Dermis blood vessel endothelial cell (primary cell): ENCODE measurements around the gene RXFP1. TPM values are rescaled to one million over a fixed set of nuclear protein-coding genes. Genes with fewer than 3 reads are reported as not detected.
"Not testable (repeated sequence)": the region's sequence is repeated elsewhere in the genome, so short reads cannot be mapped to it uniquely, and the experiment has no call there.

Experiments used
- DNase-seq: peaks from one replicate; pipeline ENCODE4 v3.0.0; 2010
- total RNA-seq: library from RNA; depleted of rRNA; stranded (reverse); fragments of >200 nt; gene quantifications from 2 replicates; pipeline ENCODE4 v1.2.3, GENCODE V29; 2014

RXFP1 gene
- total RNA-seq, 1 donor from 2014 or later, result not detected

DNA sequence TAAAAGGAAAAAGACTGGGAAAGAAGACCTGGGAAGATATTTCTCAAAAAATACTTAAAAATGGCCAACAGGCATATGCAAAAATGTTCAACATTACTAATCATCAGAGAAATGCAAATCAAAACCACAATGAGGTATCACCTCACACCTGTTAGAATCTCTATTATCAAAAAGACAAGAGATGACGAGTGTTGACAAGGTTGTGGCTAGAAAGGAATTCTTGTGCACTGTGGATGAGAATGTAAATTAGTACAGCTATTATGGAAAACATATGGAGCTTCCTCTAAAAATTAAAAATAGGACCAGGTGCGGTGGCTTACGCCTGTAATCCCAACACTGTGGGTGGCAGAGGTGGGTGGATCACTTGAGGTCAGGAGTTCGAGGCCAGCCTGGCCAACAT, 100.0 kb downstream of the RXFP1 start:
- DNase-seq, result no peak

DNA sequence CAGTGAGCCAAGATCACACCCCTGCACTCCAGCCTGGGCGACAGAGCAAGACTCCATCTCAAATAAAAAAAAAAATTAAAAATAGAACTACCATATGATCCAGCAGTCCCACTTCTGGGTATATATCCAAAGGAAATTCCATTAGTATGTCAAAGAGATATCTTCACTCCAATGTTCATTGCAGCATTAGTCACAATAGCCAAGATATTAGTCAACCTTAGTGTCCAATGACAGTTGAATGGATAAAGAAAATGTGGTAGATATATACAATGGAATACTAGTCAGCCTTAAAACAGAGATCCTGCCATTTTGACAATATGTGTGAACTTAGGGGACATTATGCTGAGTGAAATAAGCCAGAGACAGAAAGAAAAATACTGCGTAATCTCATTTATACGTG, 100.6 kb downstream of the RXFP1 start:
- no peak for DNase-seq

DNA sequence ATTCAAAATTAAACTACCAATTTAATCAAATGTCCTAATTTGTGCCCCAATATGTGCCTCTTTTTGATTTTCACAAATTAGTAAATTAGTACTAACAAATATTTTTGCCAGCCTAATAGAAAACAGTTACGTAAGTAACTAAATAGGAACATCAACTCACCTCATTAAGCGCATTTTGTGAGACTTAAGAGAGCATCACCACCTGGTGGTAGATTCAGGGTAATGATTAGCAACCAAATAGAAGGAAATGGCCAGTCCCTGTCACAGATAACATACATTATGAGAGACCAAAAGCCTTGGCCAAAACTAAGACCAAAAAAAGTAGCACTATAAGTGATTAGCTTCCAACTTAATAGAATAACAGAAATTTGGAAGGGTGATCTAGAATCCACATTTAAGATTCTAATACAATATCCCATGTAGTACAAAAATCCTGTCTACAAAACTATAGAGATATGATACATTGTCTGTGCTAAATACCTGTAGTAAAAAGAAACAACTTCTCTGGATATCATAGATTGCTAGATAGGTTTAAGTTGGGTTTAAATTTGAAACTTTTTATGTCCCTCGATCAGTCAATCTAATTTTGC, 103.3 kb downstream of the RXFP1 start:
- DNase-seq, result peak; percentile 83

DNA sequence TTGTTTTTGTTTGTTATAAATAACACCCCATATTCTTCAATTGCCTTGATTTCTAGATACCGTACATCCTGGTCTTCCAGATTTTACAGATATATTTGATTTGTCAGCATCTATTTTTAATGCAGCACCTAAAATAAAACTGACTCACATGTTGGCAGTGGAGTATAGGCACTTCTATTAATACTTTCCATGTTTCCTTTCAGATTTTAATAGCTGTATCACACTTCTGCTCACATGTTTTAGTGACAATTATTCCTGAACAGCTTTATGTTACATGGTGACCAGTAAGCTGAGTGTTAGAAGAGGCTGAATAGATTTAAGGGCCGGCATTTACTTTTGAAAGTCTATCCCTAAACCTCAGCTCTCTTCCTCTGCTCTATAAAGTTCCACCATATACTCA, 103.9 kb downstream of the RXFP1 start:
- no peak for DNase-seq

DNA sequence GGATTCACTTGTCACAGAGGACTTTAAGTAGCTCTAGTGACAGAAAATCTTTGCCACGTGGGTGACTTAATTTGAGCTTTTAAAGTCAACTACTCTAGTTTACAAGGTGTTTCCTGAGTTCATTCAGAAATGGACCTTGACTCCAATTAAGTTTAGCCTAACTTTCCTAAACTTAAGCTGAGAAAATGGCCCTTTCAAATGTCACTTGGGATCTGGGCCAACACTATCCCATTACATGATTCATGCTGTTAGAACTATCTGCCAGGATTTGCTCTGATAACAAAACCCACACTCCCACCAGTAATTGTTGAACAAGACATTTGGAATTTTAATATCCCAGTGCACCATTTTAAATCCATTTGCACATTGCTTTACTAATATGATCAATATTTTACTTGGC, 109.2 kb downstream of the RXFP1 start:
- peak; percentile 46 for DNase-seq

DNA sequence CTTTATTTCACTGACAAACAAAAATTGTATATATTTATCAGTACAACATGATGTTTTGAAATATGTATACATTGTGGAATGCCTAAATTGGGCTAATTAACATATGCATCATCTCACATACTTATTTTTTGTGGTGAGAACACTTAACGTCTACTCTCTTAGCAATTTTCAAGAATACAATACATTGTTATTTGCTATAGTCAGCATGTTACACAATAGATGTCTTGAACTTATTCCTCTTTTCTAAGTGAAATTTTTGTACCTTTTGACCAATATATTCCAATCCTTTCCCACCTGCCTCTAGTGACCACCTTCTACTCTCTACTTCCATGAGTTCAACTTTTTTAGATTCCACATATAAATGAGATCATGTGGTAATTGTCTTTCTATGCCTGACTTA, 114.9 kb downstream of the RXFP1 start:
- no peak for DNase-seq

DNA sequence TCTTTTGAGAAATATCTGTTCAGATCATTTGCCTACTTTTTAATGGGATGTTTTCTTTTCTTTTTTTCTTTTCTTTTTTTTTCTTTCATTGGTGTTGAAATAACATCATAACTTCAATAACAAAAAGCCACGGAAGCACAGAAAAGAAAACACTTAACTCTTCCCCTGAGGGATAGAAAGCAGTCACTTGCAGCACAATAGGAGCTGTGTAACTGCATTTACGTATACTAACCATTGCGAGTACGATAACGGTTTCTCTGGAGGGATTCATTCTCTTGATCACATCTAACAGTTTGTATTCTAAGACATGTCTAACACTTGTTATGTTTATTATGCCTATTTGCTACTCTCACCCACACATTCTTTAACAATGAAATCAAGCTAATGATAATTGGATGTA, 122.7 kb downstream of the RXFP1 start:
- no peak for DNase-seq

DNA sequence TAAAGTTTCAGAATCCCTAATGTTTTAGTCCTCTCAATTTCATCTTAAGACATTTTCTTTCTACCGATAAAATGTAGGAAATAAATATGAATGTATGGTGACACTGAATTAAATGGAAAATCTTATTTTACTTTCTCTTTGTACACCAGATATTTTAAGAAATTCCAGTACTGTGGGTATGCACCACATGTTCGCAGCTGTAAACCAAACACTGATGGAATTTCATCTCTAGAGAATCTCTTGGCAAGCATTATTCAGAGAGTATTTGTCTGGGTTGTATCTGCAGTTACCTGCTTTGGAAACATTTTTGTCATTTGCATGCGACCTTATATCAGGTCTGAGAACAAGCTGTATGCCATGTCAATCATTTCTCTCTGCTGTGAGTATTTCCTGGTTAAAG, 123.1 kb downstream of the RXFP1 start:
- DNase-seq, result no peak

DNA sequence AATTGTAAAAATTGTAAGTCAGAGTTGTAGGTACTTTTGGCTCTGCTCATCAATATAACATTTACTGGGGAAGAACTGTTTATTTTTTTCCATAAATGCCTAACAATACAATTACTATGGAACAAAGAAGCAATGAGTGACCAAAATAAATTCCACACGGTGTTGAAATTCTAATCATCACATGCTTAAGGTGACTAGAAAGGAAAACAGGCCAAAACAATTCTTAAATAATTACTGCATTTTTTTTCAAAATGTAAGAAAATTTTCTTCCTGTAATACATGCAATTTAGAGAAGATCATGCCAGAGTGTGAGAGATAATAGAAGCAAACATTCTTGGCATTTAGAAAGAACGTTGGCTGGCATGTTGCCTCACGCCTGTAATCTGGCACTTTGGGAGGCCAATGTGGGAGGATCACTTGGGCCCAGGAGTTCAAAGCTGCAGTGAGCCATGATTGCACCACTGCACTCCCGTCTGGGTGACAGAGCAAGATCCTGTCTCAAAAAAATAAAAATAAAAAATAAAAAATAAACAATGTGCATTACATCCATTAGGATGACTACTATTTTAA, 127.5 kb downstream of the RXFP1 start:
- DNase-seq, result no peak

DNA sequence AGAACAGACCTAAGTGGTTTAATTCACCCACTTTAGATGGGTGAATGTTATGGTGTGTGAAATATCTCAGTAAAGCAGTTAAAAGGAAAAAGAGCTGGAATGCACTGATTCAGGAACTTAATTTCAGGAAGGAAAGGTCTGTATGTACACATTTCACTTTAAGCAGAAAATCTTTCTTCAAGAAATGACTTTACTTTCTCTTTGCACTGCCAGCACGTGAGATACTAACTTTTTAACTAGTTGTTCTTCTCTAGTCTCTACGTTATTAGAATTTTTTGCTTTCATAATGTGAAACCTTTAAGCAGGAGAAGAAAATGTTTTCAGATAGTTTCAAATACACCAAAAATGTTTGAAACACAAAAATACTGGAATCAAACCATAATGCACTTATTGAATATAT, 131.2 kb downstream of the RXFP1 start:
- DNase-seq, result no peak

DNA sequence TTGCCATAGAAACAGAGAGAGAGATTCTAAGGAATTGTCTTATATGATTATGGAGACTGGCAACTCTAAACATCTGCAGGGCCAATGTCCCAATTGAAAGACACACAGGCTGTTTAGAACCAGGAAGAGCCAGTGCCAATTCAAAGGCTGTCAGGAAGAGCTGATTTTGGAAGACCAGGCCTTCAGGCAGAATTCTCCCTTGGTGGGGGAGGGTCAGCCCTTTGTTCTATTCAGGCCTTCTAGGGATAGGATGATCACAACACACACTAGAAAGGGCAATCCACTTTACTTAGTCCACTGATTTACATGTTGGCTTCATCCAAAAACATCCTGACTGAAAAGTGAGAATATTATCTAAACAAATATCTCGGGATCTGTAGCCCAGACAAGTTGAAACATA, 134.8 kb downstream of the RXFP1 start:
- DNase-seq, result no peak

DNA sequence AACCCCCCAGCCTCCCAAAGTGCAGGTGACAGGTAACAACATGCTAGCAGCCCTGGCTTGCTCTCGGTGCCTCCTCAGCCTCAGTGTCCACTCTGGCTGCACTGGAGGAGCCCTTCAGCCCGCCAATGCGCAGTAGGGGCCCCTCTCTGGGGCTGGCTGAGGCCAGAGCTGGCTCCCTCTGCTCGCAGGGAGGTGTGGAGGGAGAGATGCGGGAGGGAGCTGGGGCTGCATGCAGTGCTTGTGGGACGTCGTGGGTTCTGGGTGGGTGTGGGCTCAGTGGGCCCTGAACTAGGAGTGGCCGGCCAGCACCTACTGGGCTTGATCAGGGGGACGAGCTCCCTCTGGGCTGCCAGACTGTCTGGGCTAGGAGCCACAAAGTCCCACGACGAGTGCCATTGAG, 135.6 kb downstream of the RXFP1 start:
- no peak for DNase-seq

DNA sequence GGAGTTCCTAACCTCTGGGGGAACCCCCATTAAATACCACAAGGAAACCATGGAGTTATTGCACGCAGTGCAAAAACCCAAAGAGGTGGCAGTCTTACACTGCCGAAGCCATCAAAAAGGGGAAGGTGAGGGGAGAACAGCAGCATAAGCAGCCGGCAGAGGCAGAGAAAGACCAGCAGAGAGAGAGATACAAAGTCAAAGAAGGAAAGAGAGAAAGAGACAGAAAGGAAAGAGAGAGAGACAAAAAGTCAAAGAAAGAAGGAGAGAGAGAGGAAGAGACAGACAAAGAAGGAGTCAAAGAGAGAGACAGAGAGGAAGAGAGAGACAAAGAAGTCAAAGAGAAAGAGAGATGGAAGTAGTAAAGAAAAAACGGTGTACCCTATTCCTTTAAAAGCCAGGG, 141.6 kb downstream of the RXFP1 start:
- DNase-seq, result not testable (repeated sequence)

DNA sequence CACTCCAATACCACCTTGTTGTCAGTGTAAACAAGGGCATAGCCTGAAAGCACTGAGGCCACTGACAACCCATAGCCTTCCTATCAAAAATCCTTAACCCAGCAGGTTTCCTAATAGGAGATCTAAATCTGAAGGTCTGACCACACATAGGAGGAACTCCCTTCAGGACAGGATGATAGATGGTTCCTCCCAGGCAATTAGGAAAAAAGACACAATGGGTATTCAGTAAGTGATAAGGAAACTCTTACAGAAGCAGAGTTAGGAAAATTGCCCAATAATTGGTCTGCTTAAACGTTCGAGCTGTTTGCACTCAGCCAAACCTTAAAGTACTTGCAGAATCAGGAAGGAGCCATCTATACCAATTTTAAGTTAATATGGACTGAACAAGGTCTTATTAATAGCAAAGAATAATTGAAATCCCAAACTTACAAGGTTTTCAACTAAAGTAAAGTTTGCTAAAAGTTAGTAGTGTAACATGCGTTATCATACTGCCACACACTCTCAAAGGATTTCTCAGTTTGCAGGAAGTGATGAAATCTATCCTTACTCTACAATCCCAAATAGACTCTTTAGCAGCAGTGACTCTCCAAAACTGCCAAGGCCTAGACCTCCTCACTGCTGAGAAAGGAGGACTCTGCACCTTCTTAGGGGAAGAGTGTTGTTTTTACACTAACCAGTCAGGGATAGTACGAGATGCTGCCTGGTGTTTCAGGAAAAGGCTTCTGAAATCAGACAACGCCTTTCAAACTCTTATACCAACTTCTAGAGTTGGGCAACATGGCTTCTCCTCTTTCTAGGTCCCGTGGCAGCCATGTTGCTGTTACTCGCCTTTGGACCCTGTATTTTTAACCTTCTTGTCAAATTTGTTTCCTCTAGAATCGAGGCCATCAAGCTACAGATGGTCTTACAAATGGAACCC, 142.3 kb downstream of the RXFP1 start:
- DNase-seq, result not testable (repeated sequence)

DNA sequence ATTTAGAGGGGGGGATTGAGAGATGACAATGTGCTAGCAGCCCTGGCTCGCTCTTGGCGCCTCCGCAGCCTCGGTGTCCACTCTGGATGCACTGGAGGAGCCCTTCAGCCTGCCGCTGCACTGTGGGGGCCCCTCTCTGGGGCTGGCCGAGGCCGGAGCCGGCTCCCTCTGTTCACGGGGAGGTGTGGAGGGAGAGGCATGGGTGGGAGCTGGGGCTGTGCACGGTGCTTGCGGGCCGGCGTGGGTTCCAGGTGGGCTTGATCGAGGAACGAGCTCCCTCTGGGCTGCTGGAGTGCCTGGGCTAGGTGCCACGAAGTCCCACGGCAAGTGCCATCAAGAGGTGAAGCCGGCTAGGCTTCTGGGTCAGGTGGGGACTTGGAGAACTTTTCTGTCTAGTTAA, 143.1 kb downstream of the RXFP1 start:
- DNase-seq, result no peak

DNA sequence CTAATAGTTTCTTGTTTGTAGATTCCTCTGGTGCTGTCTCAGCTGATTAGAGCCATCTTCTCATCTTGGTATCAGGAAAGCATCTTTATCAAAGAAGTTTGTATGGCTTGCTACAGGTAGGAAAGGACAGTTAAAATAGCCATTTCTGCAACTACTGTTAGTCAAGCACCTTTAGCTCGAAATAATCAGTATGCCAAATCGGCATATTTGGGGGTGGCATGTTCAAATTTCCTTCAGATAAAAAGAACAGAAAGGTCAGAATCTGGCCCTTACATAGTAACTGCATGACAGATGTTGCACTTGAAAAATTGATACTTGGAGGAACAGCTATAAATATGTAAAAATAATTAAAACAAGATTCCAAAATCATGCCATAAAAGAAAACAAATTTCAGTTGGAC, 145.2 kb downstream of the RXFP1 start:
- no peak for DNase-seq

DNA sequence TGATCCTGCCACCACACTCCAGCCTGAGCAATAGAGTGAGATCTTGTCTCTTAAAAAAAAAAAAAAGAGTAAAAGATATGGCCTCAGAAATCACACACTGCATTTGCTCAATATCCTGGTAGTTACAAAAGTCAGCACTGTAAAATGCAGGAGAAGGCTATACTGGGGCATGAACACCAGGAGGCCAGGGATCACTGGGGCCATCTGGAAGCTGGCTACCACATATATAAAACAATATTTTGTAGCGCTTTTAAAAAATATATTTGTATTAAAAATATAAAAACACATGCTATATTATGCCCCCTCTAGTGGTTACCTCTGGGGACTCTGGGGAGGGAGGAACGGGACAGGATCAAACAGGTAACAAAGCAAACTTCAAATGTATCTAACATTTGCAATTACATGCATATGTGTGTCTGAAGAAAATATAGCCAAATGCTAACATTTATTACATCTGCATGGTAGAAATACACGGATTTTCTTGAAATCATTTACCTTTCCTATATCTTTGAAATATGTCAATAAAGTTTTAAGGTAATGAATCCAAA, 146.0 kb downstream of the RXFP1 start:
- peak; percentile 65 for DNase-seq

DNA sequence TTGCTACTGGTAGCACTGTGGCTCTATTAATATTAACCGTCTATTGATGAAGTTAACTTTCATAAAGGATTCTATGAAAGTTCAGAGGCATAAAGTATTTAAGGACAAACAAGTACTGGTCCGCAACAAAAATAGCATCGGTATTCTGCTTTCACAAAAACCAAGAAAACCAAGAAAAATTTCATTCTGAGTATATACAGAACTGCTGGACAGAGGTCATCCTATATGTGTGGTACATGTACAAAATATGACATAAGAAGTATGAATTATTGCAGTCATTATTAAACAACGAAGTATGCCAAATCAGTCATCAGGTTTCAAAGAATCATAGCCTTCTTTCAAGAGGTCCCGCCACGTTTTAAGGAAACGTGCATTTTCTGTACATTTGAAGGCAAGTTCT, 147.6 kb downstream of the RXFP1 start:
- DNase-seq, result no peak

DNA sequence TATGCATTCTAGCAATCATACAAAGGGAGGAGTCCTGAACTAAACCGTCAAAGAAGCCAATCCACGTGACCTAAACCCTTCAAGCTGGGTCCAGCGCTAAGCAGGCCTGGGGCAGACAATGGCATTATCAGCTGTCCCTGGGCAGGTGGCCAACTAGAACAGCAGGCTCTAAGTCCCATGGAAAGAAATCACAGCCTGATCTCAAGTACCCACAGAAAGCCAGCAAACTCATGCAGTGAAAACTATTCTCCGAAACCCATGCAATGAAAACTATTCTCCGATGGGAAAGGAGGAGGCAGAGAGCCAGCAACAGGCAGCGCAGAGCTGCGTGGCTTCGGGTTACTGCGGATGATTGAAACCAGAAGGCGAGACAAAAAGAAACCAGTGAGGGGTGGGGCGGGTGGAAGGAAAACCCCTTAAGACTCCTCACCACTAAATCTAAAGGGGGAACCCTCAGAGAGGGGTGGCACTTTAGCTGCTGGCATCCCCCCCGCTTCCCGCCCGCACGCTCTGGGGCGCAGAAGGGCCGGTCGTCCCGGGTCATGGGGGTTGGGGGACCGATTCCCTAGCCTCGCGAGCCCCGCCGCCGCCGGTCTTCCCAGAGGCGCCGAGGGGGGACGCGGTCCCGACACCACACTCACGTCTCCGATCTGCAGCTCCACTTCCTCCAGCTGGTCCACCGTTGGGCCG, 149.4 kb downstream of the RXFP1 start:
- DNase-seq, result peak; percentile 92

DNA sequence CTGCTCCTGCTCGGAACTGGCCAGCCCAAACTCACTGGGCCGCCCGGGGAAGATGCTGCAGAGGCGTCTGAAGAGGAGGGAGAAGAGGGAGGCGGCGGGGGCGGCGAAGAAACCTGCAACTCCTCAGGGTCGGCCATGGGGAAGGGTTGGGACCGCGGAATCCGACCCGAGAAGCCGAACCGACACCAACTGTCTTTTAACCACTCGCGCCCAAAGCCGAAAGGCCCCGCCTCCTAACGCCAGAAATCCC, 149.9 kb downstream of the RXFP1 start, which contains the start of gene C4orf46:
C4orf46 (minus strand) TSS at position 223 of the 250 bp plus-strand sequence; CDS start at position 137, 86 bp downstream.
- no peak for DNase-seq

DNA sequence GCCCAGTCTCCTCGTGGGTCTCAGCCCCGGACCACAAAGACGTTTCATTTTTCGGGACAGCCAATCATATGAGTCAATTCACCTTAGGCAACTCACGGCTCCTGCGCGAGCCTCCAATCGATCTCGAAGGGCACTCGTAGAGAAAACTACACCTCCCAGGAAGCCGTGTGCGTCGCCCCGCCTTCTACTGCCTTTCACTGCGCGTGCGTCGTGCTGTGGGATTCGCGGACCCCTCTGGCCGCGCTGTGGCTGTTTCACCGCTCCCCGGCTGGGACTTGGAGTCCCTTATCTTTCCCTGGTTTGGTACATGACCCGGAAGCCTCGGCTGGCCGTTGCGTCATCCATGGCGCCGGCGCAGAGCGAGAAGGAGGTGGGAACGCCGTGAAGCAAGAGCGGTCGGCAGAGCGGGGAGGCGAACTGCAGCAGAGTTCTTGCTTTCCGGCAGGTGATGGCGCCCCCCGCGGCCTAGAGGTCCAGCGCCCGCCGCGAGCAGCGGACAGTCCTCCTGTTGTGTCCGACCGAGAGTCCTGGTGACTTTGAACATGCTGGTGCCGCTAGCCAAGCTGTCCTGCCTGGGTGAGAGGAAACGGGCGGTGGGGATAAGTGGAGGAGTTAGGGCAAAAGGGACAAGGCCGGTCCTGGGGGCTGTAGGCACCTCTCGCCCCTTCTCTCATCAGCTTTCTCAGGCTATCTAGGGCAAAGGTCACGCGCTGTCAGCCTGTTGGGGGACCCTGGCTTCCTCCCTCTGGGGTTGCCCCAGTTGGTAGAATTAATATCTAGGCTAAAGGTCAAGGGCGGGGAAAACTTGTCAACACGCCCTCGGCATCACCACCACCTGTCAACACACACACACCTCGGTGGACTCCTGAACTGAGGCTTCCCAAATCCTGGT, 150.5 kb downstream of the RXFP1 start, which contains the start of gene ETFDH:
ETFDH (plus strand) TSS at position 382 of the 892 bp plus-strand sequence; CDS start at position 543, 161 bp downstream.
- peak; percentile 99 for DNase-seq

DNA sequence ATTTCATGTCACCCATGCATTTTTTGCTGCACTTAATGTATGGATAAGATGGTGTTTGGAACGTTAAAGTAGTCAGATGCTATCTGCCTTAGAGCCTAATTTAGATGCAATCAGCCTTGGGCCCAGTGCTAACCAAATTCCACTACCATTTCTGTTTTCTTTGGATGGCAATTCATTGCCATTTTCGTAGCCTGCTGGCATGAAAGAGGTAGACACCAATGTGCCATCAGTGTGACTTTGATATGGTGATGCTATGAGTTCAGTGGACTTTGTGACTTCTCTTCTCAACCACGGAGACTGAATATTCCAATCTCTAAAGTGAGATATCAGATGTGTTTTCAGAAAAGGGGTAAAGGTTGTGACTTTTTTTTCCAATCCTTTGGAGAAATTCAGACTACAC, 152.0 kb downstream of the RXFP1 start:
- no peak for DNase-seq
